Suprapubic skin (tissue), 4 donors: ENCODE measurements around the gene PTPN1.
"Not testable (repeated sequence)": the region's sequence is repeated elsewhere in the genome, so short reads cannot be mapped to it uniquely, and the experiment has no call there.

Experiments used
- CTCF ChIP-seq, 2 donors: fragments of 200-600 bp in 1 of 2; fragments of 450-650 bp in 1 of 2; sonication (generic) in 1 of 2; IDR thresholded peaks; one replicate each; pipeline ENCODE4 v1.5.1; 2016 to 2019; ENCODE audit warnings: antibody characterized with exemption in 2 of 2, mild to moderate bottlenecking in 1 of 2, moderate library complexity in 1 of 2
- POLR2A ChIP-seq, 2 donors: fragments of 450-650 bp; IDR thresholded peaks; one replicate each; pipeline ENCODE4 v1.6.1; 2017; ENCODE audit warnings: antibody characterized with exemption in 2 of 2, mild to moderate bottlenecking in 2 of 2, moderate library complexity in 2 of 2
- POLR2AphosphoS5 ChIP-seq, 3 donors: sonication (generic); formaldehyde crosslinking; IDR thresholded peaks; one replicate each; pipeline ENCODE4 v1.6.1; 2017; ENCODE audit warnings: antibody characterized with exemption in 3 of 3

GRCh38 chr20:50620459-50620858, 110.3 kb downstream of the PTPN1 start:
- TF ChIP-seq POLR2A, CTCF, POLR2AphosphoS5 (IDR thresholded peaks at IDR 0.05): not testable (repeated sequence)
